DND-41 (cell line): Measurements from ENCODE around the gene FOXP1.
A peak's percentile ranks its signal among the peaks of the same experiment; 100 is the strongest.

ENCODE experiments used
- EZH2 ChIP-seq: IDR thresholded peaks from 3 replicates; pipeline ENCODE4 v1.6.1; 2012; ENCODE audit warnings: borderline replicate concordance, low read depth, mild to moderate bottlenecking, moderate library complexity, low read length, inconsistent platforms; ENCODE audit not compliant: severe bottlenecking
- TF ChIP-seq, protein P1 (sequence below): IDR thresholded peaks from 2 replicates; pipeline ENCODE4 v1.5.1; 2012; ENCODE audit warnings: borderline replicate concordance, low read length, moderate library complexity, mild to moderate bottlenecking; ENCODE audit not compliant: poor library complexity, severe bottlenecking; ENCODE audit errors: extremely low read depth

GRCh38 chr3:71247221-71247957, 336.1 kb downstream of the FOXP1 start:
- TF ChIP-seq, protein P1, sequence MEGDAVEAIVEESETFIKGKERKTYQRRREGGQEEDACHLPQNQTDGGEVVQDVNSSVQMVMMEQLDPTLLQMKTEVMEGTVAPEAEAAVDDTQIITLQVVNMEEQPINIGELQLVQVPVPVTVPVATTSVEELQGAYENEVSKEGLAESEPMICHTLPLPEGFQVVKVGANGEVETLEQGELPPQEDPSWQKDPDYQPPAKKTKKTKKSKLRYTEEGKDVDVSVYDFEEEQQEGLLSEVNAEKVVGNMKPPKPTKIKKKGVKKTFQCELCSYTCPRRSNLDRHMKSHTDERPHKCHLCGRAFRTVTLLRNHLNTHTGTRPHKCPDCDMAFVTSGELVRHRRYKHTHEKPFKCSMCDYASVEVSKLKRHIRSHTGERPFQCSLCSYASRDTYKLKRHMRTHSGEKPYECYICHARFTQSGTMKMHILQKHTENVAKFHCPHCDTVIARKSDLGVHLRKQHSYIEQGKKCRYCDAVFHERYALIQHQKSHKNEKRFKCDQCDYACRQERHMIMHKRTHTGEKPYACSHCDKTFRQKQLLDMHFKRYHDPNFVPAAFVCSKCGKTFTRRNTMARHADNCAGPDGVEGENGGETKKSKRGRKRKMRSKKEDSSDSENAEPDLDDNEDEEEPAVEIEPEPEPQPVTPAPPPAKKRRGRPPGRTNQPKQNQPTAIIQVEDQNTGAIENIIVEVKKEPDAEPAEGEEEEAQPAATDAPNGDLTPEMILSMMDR: peak; percentile 31
- TF ChIP-seq EZH2: no peak
